Caco-2 (cell line): ENCODE results near the gene FAM174C. TPM values are rescaled to one million over a fixed set of nuclear protein-coding genes. Genes with fewer than 3 reads are reported as not detected.

Source experiments
- BruUV-seq: library from RNA; stranded (reverse); fragments of 400-500 nt; replicated peaks from 2 replicates; lab custom pipeline; 2021; lab: Mats Ljungman, UMichigan
- CTCF ChIA-PET: fragments of 300-600 bp; sonication (Branson Sonifier 250); formaldehyde crosslinking; loops from one replicate; lab custom pipeline; 2022; ENCODE audit warnings: antibody characterized with exemption; lab: Charles Lee
- POLR2A ChIA-PET: fragments of 300-600 bp; sonication (Branson Sonifier 250); formaldehyde crosslinking; loops from one replicate; lab custom pipeline; 2022; ENCODE audit warnings: antibody characterized with exemption; lab: Charles Lee
- DNase-seq, 2 experiments: peaks; one replicate each; pipeline versions ENCODE4 v3.0.0 to v3.0.0-alpha.2; 2020 to 2022
- H3K27me3 ChIP-seq: replicated peaks from 2 replicates; pipeline ENCODE4 v1.6.0; 2011; ENCODE audit warnings: low read length; ENCODE audit not compliant: control insufficient read depth, insufficient read depth
- H3K36me3 ChIP-seq: 2 replicates; pipeline ENCODE4 v1.5.1; 2011; ENCODE audit warnings: low read length; ENCODE audit not compliant: control insufficient read depth, insufficient read depth
- H3K4me1 ChIP-seq: fragments of 250-450 bp; sonication (Bioruptor Pico); 2 replicates; pipeline ENCODE4 v1.5.1; 2020; ENCODE audit warnings: mild to moderate bottlenecking
- H3K4me3 ChIP-seq: 2 replicates; pipeline ENCODE4 v1.5.1; 2011; ENCODE audit warnings: low read depth, mild to moderate bottlenecking, control low read depth, low read length
- H3K9me3 ChIP-seq: fragments of 250-450 bp; sonication (Bioruptor Pico); 2 replicates; pipeline ENCODE4 v1.5.1; 2020; ENCODE audit warnings: mild to moderate bottlenecking, moderate library complexity
- H3K27ac Mint-ChIP-seq: one replicate; pipeline ENCODE4 v1.8.0; 2022; ENCODE audit warnings: mixed read lengths; ENCODE audit not compliant: unreplicated experiment
- H3K27me3 Mint-ChIP-seq: one replicate; pipeline ENCODE4 v1.8.0; 2022; ENCODE audit warnings: mixed read lengths; ENCODE audit not compliant: insufficient read depth, unreplicated experiment
- H3K36me3 Mint-ChIP-seq: one replicate; pipeline ENCODE4 v1.8.0; 2022; ENCODE audit warnings: mild to moderate bottlenecking, mixed read lengths; ENCODE audit not compliant: insufficient read depth, unreplicated experiment
- H3K4me1 Mint-ChIP-seq: one replicate; pipeline ENCODE4 v1.8.0; 2022; ENCODE audit warnings: low read depth, mixed read lengths; ENCODE audit not compliant: unreplicated experiment
- H3K4me3 Mint-ChIP-seq: one replicate; pipeline ENCODE4 v1.8.0; 2022; ENCODE audit warnings: mild to moderate bottlenecking, moderate library complexity, mixed read lengths; ENCODE audit not compliant: unreplicated experiment
- H3K9me3 Mint-ChIP-seq: one replicate; pipeline ENCODE4 v1.8.0; 2022; ENCODE audit warnings: mixed read lengths; ENCODE audit not compliant: unreplicated experiment
- intact Hi-C: fragments of 100-400 bp; cut with micrococcal nuclease; formaldehyde crosslinking; loops from one replicate; pipeline ENCODE4 v1.10.0; 2022; ENCODE audit not compliant: unreplicated experiment
- total RNA-seq: library from RNA; stranded (reverse); gene quantifications from 2 replicates; pipeline ENCODE4 v1.2.3, GENCODE V29; 2022
- TF ChIP-seq, protein P1 (sequence below), 2 experiments: fragments of 200-600 bp in 1 of 2; IDR thresholded peaks; 1 replicate in 1 of 2; 2 replicates in 1 of 2; pipeline versions ENCODE4 v1.5.1 to v1.8.0; 2011 to 2022; ENCODE audit warnings: antibody characterized with exemption in 1 of 2, control low read depth in 1 of 2, inconsistent platforms in 1 of 2, low read depth in 1 of 2, low read length in 1 of 2, mild to moderate bottlenecking in 1 of 2, moderate library complexity in 1 of 2; ENCODE audit not compliant: insufficient read depth in 1 of 2, severe bottlenecking in 1 of 2, unreplicated experiment in 1 of 2

The FAM174C gene
- total RNA-seq, 1 experiment from 2014 or later = 51.0 TPM

- Mint-ChIP-seq H3K27ac (peak overlapping the region; percentile 97), H3K36me3 (peaks cover 70% of the 10 kb centered on the region), H3K4me1 (peaks cover 38% of the 10 kb centered on the region), H3K9me3 (no peaks in the 10 kb centered on the region), H3K4me3 (peak overlapping the region; percentile 79), H3K27me3 (no peaks in the 10 kb centered on the region)
- CTCF ChIA-PET = interaction anchor here (0.6 to 5.4 kb wide), 19 partner anchors 9 to 464 kb away, joined by 3 to 440 read pairs (median 4); partner anchors contain the start of genes ATP5F1D and FAM174C
- intact Hi-C loops = loop anchor here (1.0 kb wide), 1 partner anchor 13 kb away; no protein-coding TSS in a partner anchor
- peak; percentile 95 to 96 for DNase-seq
- POLR2A ChIA-PET = interaction anchor here (0.6 to 3.5 kb wide), 14 partner anchors 9 to 283 kb away, joined by 3 to 70 read pairs (median 8); partner anchors contain the start of genes ATP5F1D, FAM174C, REEP6 and WDR18
- Histone ChIP-seq H3K4me1 (peaks cover 63% of the 10 kb centered on the region), H3K9me3 (no peaks in the 10 kb centered on the region), H3K27me3 (no peaks in the 10 kb centered on the region), H3K4me3 (peak overlapping the region; percentile 58), H3K36me3 (no peaks in the 10 kb centered on the region)
- TF ChIP-seq, protein P1, sequence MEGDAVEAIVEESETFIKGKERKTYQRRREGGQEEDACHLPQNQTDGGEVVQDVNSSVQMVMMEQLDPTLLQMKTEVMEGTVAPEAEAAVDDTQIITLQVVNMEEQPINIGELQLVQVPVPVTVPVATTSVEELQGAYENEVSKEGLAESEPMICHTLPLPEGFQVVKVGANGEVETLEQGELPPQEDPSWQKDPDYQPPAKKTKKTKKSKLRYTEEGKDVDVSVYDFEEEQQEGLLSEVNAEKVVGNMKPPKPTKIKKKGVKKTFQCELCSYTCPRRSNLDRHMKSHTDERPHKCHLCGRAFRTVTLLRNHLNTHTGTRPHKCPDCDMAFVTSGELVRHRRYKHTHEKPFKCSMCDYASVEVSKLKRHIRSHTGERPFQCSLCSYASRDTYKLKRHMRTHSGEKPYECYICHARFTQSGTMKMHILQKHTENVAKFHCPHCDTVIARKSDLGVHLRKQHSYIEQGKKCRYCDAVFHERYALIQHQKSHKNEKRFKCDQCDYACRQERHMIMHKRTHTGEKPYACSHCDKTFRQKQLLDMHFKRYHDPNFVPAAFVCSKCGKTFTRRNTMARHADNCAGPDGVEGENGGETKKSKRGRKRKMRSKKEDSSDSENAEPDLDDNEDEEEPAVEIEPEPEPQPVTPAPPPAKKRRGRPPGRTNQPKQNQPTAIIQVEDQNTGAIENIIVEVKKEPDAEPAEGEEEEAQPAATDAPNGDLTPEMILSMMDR (IDR thresholded peaks at IDR 0.05; ENCODE audit: insufficient read depth in 1 of 2, low read depth in 1 of 2, low read length in 1 of 2, severe bottlenecking in 1 of 2, unreplicated experiment in 1 of 2) = peak in 1 of 2 experiments; percentile 3
- BruUV-seq = TSS peak; percentile 42
These were observed 9.0 kb upstream of the FAM174C start for GRCh38 chr19:1266129-1266915.

DNA sequence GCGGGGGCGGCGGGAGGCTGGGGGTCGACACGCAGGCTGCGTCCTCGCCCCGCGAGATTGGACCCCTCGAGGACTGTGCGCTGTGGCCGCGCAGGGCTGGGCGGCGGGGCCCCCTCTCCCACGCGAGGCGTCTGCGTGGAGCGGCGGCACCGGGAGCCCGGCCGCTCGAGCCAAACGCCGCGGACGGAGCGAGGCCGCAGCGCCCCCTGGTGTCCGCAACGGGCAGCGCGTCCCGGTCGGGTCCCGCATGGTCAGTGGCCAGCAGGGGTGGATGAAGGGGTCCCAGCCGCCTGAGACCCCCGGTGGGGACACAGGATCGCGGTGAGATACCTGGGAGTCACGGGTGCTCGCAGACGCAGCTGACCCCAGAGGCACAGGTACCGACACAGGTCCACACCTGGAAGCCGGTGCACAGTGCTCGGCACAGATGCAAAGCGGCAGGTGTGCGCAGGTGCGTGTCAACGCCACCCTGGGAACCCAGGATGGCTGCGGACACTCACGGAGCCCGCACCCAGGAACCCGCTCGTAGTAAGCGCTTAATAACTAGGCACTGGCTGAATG, 8.3 kb upstream of the FAM174C start:
- peak in 1 of 2 experiments; percentile 88 for DNase-seq
- no peaks in the 10 kb centered on the region for H3K36me3 ChIP-seq
- peak overlapping the region; percentile 58 for H3K4me3 ChIP-seq
- Mint-ChIP-seq H3K36me3 (peaks cover 70% of the 10 kb centered on the region), H3K27ac (peak overlapping the region; percentile 97), H3K9me3 (no peaks in the 10 kb centered on the region), H3K4me1 (peaks cover 31% of the 10 kb centered on the region), H3K4me3 (peak overlapping the region; percentile 79), H3K27me3 (no peaks in the 10 kb centered on the region)
- H3K27me3 ChIP-seq = no peaks in the 10 kb centered on the region
- intact Hi-C loops = loop anchor here (1.0 kb wide), 1 partner anchor 14 kb away; no protein-coding TSS in a partner anchor
- no TSS peak for BruUV-seq
- ChIA-PET CTCF (interaction anchor here (0.6 to 5.4 kb wide), 17 partner anchors 8 to 463 kb away, joined by 3 to 440 read pairs (median 4); partner anchors contain the start of genes ATP5F1D and FAM174C), POLR2A (interaction anchor here (0.6 to 3.5 kb wide), 13 partner anchors 11 to 283 kb away, joined by 3 to 70 read pairs (median 8); partner anchors contain the start of genes ATP5F1D, REEP6 and WDR18)
- peaks cover 57% of the 10 kb centered on the region for H3K4me1 ChIP-seq
- H3K9me3 ChIP-seq = no peaks in the 10 kb centered on the region
- TF ChIP-seq, protein P1 (IDR thresholded peaks at IDR 0.05; ENCODE audit: insufficient read depth in 1 of 2, low read depth in 1 of 2, low read length in 1 of 2, severe bottlenecking in 1 of 2, unreplicated experiment in 1 of 2) = peak; percentile 76 to 90
